GM19240 (cell line): Measurements from ENCODE around the gene HDAC10.
A peak's percentile ranks its signal among the peaks of the same experiment; 100 is the strongest.

ENCODE experiments used
- DNase-seq: peaks from one replicate; pipeline ENCODE4 v3.0.0; 2011; ENCODE audit warnings: low spot score; ENCODE audit not compliant: insufficient read length

Gene HDAC10

GRCh38 chr22:50202130-50202666, 48.9 kb downstream of the HDAC10 start:
- DNase-seq = no peak

- DNase-seq = no peak
Observed at GRCh38 chr22:50201191-50202129, 49.6 kb downstream of the HDAC10 start.

- DNase-seq = peak; percentile 99
Observed at GRCh38 chr22:50200461-50201190, 50.4 kb downstream of the HDAC10 start, which contains the start of gene SELENOO. Gene SELENOO, plus strand, starts transcription at chr22:50201011. Its CDS starts 26 bp downstream, at chr22:50201037.

- no peak for DNase-seq
Observed at GRCh38 chr22:50199829-50200460, 51.1 kb downstream of the HDAC10 start.

GRCh38 chr22:50199251-50199721, 51.8 kb downstream of the HDAC10 start:
- DNase-seq = no peak

- no peak for DNase-seq
Observed at GRCh38 chr22:50198624-50199017, 52.4 kb downstream of the HDAC10 start.

GRCh38 chr22:50197856-50198623, 53.0 kb downstream of the HDAC10 start:
- no peak for DNase-seq

GRCh38 chr22:50197000-50197800, 53.9 kb downstream of the HDAC10 start:
- no peak for DNase-seq

- DNase-seq = no peak
Observed at GRCh38 chr22:50196256-50196655, 54.8 kb downstream of the HDAC10 start.
